HG03175 (cell line): ENCODE data around the gene DLST.
"Not testable (repeated sequence)": the region's sequence is repeated elsewhere in the genome, so short reads cannot be mapped to it uniquely, and the experiment has no call there.

Experiments used
- ATAC-seq: cut with Tn5 transposase; IDR thresholded peaks from one replicate; pipeline ENCODE4 v1.9.1; 2021; ENCODE audit warnings: mild to moderate bottlenecking, moderate library complexity; ENCODE audit not compliant: unreplicated experiment

Gene DLST

DNA sequence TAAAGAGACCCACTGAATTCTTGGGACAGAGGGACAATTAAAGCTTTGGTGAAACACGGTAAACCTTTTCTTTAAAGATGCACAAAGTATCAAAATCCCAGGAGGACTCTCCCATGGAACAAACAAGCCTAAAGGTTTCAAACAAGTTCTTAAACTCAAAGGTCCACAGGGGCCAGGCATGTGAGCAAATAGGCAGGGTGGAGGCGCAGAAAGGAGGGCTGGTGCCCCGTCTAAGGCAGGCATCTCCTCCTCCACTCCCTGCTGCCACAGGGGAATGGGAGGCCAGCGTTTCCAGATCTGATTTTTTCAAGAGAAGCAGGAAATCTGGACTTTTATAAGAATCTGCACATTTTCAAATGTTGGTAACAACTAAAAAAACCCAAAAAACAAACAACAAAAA lies 33.7 kb downstream of the DLST start:
- ATAC-seq = no peak

DNA sequence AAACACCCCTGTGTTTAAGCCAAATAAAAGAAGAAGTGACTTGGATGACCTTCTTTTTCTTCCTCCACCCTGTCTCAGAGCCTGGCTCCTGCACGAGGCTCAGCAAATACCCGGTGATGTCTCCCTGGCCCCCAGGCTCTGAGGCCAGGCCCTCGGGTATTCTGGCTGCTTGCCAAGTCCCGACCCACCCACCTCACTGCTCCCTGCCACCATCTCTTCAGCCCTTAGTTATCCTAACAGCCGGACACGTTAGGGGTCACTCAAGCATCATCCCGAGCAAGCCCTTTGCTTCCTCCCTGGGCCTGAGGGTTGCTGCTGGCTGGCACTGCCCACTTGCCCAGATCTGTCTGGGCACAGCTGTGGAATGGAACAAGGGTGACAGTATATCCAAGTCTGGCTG lies 34.1 kb downstream of the DLST start:
- no peak for ATAC-seq

DNA sequence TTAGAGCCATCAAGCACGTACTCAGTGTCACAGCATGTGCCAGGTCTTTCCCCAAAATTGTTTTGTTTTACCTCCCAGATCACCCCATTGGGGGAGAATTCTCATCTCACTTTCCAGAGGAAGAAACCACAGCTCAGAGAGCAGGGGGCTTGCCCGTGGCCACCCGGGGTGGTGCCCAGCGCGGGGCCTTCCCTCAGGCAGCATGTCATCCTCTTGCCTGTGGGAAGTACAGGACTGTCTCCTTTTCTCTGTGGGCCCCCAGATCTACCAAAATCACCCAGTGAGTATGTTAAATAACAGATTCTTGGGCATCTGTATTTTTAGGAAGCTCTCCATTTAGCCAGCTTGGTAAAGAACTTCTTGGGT lies 35.4 kb downstream of the DLST start:
- no peak for ATAC-seq

DNA sequence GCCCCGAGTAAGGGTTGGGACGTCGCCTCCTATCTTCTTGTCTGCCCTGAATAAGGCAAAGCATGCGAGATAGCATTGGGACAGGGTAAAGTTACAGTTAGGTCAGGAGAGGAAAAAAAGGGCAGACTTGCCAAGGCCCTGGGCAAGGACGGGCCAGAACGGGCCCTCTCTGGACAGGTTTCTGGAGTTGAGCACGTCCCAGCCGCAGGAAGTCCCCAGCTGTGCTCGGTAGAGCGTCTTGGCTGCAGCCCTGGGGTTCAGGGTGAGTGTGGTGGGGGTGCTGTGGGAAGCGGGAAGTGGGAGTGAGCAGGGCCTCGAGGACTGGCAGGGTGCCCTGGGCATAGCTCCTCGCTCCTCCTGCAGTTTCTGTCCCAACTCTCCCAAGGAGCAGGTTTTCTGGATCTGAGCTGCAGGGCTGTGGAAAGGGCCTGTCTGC lies 35.9 kb downstream of the DLST start:
- ATAC-seq = no peak

DNA sequence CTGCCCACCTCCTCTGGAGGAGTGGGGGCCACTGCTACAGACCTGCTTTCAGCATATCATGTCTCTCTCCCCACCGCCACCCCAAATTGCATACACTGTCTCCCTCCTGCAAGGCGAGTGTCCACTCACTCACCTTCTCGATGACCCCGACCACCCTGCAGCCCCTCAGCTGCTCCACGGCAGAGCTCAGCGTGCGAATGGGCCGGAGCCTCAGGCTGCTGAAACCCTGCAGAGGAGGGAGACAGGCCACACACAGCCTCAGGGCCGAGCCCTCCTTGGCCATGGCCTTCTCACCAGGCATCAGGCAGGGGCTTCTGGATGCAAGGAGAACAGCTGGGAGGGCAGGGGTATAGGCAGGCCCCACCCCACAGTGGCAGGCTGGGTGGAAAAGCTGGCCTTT lies 36.7 kb downstream of the DLST start:
- ATAC-seq = no peak

DNA sequence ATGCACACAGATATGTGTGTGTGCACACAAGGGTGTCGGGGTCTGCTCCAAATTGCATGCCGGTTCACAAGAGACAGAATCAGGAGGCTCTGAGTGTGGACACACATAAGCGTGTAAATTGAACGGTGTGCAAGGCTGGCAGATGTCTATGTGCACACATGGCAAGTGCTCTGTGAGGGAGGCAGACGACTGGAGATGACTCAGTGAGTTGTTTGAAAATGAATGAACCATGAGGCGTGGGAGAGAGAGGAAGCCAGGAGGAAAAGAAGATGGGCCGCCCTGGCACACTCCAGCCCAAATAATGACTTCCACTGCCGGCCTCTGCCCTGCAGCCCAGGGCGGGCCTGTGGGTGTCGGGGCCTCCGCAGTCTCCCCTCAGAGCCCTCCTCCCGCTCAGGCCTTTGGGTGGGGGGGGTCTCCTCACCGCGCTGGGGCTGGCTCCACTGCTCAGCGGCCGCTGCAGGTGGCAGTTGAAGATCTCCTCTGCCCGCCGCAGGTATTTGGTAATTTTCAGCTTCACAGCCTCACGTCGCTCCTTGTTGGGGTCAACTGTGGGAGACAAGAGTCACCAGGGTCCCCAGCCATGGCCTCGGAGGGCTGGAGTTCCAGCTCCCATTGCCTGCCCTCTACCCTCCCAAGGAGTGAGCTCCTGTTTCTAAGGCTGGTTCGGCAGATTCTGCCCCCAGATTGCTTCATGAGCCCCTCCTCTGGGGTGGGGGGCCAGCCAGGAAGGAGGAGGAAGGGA lies 37.9 kb downstream of the DLST start:
- ATAC-seq = no peak

DNA sequence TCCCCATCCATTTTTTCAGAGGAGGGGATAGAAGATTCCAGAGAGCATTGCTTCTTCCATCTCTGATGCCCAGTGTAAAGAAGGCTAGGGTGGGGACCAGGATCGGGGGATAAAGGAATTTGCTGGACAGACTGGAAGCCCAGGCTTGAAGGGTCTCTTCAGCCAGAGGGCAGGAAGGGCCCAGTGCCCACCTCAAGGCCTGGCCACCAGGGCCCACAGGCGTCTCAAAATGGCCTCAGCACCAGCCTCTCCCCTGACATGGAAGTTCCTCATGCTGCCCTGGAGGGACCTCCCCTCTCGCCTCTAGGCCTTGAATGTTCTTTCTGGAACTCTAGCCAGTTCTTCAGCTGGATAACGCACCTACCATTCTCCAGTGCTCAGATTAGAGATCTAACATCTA lies 38.6 kb downstream of the DLST start:
- no peak for ATAC-seq

DNA sequence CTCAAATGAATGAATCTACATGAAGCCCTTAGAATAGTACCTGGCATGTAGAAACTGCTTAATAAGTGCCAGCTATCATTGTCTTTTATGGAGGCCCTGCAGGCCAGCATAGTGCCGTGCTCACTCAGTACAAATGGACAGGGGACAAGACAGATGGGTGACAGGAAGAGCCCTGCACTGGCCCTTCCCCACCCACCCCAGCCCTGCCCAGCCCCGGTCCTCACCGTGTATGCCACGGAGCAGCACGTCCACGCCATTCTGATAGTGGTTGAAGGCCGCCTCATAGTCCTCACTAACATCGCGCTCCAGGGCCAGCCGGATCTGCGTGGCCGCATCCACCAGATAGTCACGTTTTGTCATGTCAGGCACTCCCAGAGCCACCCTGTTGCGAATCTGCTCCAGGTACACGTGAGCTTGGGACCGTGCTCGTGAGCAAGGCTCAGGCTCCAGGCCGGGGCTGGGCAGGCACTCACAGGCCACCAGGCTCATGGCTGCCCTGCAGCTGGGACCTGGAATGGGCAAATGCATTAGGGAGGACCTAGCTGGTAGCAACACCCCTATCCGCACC lies 39.4 kb downstream of the DLST start:
- no peak for ATAC-seq

DNA sequence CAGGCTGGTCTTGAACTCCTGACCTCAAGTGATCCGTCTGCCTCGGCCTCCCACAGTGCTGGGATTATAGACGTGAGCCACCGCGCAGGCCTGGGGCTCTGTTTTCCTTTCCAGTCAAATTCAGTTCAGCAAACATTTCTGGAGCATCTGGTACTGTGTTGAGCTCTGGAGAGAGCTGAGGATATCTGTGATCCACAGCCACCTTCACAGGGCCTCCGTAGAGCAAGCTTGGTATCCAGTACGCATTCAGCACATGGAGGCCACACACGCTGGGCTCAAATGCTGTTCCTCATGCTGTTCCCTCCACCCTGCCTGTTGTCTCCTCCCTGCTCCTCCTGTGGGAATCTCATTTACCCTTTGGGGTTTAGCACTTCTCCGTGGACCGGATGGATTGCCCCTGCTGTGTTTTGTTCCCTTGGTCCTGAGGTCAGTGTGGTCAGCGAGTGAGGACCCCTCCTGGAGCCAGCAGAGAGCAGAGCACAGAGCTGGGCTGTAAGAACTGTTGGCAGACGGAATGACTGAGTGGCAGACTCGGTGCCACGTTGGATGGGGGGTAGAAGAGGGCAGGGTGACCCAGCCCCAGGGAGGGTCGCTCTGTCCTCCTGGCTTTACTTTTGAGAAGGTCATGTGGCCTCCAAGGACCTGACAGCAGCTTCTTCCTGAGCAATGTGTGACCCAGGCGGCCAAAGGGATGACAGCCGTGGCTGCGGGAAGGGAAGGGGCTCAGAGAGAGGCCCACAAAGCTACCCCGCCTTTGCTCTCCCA lies 40.5 kb downstream of the DLST start:
- no peak for ATAC-seq

DNA sequence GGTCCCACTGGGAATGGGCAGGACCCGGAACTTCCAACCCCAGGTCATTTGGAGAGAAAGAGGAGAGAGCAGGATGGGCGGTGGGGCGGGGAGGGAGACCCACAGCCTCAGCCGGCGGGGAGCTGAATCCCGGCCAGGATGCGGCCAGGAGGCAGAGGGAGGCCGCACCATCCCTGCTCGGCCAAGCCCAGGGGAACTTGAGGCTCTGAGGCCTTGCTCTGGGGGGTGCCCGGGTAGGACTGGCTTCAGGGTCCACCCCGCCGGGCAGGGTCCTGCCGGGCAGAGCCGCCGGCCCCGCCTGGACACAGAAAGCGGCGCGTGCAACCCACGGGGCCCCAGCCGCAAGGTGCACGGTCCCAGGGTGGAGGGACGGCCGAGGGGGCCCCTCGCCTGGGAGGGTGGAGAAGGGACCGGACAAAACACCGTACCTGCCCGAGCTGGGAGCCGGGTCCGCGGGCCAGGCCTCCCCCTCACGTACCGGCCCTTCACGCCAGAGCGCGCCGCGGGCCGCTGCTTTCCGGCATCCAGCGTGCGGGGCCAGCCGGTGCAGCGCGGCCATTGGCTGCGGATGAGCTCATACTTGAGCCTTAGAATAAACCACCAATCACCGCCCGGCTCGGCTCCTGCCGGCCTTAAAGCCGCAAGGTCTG lies 41.2 kb downstream of the DLST start, which contains the start of gene RPS6KL1:
Gene RPS6KL1, minus strand, starts transcription at position 509 of the 650 bp plus-strand sequence. CDS start 1,719 bp downstream, outside the sequence.
- peak; percentile 89 for ATAC-seq

DNA sequence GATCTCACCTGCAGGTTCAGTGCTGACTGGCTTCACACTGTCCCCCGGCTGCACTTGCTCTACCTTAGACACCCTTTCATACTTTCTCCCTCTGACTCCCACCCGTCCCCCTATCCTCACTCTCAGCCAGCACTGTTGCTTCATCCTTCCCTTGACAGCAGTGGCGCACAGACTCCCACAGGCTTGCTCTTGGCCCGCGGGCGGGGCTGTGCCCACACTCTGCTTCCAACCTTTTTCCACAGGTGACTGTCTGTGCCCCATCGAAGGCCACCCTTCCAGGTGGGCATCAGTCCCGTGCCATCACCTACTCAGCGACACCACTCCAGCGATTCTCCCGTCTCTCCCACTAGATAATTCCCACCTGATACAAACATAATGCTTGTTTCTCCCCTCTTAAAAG lies 42.3 kb downstream of the DLST start:
- ATAC-seq = no peak

DNA sequence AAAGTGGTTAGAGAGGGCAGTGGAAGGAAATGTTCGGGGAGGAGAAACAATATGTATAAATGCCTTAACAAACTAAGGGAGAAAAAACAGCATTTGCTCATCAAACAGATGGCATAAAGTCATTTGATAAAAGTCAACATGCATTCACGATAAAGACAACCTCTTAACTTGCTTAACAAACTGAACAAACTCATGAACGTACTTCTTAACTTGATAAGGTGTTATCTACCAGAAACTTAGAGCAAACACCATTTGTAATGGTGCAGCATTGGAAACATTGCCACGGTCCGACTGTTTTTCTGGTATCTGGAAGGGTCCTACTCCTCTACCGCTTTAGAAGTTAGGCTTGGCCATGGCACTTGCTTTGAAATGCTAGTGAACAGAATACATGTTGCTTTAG lies 45.5 kb downstream of the DLST start:
- no peak for ATAC-seq

DNA sequence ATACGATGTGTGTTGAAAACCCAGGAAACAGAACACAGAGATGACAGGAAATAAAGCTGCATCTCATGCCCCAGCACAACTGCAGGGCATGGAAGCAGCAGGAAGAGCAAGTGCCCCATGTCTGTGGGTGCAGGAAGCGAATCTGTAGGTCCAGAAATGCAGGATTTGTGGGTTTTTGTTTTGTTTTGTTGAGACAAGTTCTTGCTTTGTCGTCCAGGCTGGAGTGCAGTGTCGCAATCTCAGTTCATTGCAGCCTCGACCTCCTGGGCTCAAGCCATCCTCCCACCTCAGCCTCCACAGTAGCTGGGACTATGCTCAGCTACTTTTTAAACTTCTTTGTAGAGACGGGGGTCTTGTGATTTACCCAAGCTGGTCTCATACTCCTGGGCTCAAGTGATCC lies 47.5 kb downstream of the DLST start:
- no peak for ATAC-seq

DNA sequence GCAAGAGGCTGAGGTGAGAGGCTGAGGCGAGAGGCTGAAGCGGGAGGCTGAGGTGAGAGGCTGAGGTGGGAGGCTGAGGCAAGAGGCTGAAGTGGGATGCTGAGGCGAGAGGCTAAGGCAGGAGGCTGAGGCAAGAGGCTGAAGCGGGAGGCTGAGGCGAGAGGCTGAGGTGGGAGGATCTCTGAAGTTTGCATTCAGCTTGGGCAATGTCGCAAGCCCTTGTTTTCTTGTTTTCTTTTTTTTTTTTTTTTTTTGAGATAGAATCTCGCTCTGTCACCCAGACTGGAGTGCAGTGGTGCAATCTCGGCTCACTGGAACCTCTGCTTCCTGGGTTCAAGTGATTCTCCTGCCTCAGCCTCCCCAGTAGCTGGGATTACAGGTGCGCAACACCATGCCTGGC lies 50.0 kb downstream of the DLST start:
- not testable (repeated sequence) for ATAC-seq

DNA sequence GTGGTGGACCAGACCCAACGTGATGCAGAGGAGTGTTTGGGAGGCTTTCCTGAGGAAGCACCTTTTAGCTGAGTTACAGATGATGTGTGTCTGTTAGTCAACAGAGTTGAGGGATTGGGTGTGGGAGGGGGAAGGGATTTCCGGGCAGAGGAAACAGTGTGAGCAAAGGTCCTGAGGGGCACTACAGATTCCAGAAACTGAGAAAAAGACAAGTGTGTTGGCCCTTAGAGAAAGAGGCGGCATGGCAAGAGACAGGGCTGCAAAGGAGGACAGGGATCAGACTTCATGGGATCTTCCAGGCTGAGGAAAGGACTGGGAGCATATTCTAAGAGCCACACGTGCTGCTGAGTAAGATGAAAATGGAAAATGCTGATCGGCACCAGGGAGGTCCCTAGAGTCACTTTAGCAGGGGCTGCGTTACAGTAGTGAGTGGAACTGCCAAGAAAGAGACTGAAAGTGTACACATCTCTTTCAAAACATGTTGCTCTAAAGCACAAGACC lies 50.7 kb downstream of the DLST start:
- ATAC-seq = no peak

DNA sequence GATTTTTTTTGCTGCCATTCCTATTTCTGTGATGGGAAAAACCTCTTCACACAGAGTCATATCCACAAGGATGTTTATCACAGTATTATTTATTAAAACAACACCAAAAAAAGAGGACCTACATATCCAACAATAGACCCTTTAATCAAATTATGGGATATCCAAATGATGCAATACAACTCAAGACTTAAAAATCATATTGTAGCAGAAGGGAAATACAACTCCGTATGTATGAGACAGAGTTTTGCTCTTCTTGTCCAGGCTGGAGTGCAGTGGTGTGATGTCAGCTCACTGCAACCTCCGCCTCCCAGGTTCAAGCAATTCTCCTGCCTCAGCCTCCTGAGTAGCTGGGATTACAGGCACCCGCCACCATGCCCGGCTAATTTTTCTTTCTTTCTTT lies 51.2 kb downstream of the DLST start:
- not testable (repeated sequence) for ATAC-seq

DNA sequence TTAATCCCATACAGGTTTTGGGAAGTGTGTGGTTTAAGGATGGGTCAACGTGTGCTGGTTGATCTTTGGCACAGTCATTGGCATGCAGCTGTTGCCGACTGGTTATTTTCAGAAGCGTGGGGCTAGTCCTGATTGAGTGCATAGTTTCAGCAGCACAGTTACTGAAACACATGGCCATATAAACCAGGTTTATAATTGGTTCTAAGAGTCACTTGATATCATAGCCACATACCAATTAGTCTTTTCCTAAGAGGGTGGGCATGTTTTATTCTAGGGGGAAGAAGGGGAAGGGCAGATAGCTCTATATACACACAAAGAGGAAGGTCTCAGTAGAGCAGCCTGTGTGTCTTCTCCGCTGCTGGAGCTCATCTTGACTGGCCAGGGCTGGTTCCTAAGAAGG lies 52.3 kb downstream of the DLST start:
- ATAC-seq = no peak

DNA sequence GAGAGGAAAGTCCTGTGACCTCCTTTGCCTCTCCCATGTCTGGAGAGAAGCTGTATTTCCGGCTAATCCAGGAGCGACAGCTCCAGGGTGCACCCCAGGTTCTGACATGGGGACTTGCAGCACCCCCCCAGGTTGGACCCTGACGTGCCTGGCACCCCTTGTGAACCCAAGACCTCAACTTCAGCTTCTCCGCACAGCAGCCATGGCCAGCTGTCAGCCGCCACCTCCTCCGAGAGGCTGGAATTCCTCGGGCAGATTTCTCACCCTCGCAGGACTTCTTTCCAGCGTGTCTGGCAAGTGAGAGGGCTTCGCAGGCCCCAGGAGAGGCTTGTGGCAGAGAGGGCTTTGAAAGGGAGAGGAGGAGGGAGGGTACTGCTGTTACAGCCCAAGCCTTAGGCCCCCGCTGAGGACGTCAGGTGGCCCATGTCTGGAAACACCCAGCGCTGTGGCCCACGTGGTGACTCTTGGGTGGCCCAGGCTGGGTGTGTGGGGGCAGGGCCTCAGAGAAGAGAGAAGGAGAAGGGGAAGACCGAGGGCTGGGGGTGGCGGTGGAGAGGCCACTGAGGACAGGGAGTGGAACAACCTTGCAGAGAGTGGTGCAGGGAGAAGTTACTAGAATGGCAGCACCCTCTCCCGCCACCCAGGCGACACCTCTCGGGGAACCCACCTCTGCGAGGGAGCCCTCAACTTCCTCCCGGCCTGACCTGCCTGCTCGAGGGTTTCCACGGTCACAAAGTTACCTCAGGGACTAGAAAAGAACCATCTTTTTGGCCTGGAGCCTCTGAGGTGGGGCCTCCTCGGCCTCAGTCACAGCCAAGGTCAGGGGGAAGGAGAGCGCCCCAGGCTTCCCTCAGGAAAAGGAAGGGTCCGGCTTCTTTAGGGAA lies 53.0 kb downstream of the DLST start:
- no peak for ATAC-seq

DNA sequence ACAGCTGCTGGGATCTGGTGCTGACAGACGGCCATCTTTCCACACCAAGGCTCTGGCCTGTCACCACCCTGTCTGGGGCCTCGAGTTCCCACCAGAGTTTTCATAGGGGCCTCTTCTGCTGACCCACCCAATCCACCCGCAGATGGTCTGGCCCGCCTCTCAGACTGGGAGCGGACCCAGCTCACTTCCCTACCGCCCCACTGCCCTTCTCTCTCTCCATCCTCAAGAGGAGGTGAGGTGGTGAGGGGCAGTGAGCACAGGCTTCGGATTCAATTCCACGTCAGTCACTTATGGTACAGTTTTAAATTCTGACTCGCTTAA lies 53.6 kb downstream of the DLST start:
- no peak for ATAC-seq

DNA sequence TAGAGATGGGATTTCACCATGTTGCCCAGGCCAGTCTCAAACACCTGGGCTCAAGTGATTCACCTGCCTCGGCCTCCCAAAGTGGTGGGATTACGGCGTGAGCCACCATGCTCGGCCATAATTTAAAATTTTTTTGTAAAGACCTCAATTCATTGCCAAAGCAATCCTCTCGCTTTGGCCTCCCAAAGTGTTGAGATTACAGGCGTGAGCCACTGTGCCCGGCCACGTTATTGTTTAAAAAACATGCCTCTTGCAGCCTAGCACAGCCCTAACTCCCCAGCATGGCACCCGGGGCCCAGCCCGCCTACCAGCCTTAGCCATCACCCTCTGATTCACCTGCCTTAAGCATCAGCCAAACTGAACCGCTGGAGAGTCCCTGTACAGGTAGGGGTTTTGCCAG lies 54.4 kb downstream of the DLST start:
- no peak for ATAC-seq

DNA sequence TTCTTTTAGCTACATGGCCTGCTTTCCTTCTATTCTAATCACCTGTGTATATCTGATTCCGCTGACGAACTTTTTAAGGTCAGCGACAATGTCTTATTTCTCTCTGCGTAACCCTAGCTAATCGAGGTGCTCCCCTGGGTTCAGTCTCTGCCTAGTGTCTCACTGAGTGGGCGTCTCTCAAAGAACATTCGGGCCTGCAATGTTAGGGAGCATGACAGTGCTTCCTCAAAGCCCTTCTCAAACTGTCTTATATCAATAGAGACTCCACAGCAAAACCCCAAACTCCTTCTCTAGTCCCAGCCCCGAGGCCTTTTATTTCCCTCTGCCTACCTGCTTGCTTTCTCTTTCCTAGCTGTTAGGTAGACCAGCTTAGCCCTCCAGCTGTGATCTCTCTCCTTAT lies 55.0 kb downstream of the DLST start:
- ATAC-seq = no peak
